ENCODE results near the gene SDR9C7.
"Not testable (repeated sequence)": the region's sequence is repeated elsewhere in the genome, so short reads cannot be mapped to it uniquely, and the experiment has no call there.

SDR9C7 gene

DNA sequence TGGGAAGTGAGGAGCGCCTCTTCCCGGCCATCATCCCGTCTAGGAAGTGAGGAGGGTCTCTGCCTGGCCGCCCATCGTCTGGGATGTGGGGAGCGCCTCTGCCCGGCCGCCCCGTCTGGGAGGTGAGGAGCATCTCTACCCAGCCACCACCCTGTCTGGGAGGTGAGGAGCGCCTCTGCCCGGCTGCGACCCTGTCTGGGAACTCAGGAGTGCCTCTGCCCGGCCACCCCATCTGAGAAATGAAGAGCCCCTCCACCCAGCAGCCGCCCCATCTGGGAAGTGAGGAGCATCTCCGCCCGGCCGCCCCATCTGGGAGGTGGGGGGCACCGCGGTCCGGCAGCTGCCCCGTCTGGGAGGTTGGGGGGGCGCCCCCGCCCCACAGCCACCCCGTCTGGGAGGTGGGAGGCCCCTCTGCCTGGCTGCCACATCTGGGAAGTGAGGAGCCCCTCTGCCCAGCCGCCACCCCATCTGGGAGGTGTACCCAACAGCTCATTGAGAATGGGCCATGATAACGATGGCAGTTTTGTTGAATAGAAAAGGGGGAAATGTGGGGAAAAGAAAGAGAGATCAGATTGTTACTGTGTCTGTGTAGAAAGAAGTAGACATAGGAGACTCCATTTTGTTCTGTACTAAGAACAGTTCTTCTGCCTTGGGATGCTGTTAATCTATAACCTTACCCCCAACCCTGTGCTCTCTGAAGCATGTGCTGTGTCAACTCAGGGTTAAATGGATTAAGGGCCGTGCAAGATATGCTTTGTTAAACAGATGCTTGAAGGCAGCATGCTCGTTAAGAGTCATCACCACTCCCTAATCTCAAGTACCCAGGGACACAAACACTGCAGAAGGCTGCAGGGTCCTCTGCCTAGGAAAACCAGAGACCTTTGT lies 54.7 kb downstream of the SDR9C7 start:
- in situ Hi-C loops (cut with MboI; ENCODE audit: low sequenced_read_pairs), result not testable (repeated sequence)

DNA sequence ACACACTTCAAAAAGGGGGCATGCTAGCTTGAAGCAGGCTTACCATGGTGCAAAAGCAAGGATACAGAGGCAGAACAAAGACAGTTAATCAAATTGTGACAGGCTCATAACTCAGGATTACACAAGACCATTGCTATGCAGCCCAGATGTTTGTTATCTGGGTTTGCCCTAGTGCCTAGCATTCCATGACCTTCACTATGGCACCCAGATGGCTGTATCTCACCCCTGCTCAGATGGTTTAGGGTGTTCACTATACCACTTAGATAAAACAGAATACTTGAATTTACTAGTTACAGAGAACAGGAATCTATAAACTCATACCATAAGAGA lies 56.2 kb downstream of the SDR9C7 start:
- in situ Hi-C loops (cut with MboI; ENCODE audit: low sequenced_read_pairs), result no loop called here

DNA sequence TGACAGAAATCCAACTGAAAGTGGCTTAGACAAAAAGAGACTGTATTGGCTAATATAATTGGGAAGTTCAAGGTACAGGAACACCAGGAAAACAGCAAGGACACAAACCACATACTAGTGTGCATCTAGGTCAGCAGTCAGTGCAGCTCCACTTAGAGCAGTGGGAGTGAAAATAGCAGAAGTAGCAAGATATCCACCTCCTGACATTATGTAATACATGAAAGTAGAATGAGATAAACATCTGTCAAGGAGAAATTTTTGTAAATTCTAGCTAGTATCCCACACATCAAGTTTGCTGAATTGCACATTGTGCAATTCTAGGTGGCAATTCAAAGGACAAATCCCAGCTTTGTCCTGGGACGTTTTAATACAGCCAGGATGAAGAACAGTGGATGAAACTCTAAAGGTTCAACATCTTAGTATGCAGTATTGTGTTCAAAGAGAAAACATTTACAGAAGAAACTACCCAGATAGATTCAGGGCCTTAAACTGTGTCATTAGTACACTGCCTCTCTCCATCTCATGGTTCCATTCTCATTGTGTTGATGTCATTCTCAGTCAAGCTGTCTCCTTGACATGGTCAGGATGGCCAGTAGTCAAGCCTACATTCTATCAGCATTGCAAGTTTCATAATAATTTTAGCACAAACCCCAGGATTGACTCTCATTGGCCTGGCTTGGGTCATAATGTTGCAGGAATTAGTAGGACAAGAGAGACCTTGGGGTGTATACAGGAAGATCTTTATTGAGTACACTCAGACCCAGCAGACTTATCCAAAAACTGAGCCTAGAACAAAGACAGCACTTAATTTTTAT lies 56.8 kb downstream of the SDR9C7 start:
- in situ Hi-C loops (cut with MboI; ENCODE audit: low sequenced_read_pairs), result no loop called here

GRCh38 chr12:56874821-56875220 lies 59.4 kb downstream of the SDR9C7 start:
- in situ Hi-C loops (cut with MboI; ENCODE audit: low sequenced_read_pairs), result no loop called here

DNA sequence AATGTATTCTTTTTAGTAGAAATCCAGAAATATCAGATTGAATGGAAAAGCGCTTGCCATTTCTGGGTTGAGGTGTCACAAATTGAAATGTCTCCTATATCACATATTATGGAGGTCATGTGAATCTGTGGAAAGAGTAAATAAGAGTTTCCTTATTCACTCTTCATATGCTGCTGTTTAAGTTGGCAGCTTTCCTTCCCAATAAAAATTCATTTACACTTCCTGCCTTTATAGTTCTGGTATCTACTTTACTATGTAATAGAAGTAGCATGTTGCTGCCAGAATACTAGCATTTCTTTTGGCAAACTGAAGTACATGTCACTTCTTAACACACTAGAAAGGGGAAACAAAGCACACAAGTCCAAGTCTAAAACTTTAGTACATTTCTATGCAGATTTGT lies 60.8 kb downstream of the SDR9C7 start:
- in situ Hi-C loops (cut with MboI; ENCODE audit: low sequenced_read_pairs), result no loop called here
